ENCODE results near the gene CDK2AP2.

Gene CDK2AP2

GRCh38 chr11:67503119-67504004 is 4.6 kb downstream of the CDK2AP2 start:
- DNase-seq: no peak

DNA sequence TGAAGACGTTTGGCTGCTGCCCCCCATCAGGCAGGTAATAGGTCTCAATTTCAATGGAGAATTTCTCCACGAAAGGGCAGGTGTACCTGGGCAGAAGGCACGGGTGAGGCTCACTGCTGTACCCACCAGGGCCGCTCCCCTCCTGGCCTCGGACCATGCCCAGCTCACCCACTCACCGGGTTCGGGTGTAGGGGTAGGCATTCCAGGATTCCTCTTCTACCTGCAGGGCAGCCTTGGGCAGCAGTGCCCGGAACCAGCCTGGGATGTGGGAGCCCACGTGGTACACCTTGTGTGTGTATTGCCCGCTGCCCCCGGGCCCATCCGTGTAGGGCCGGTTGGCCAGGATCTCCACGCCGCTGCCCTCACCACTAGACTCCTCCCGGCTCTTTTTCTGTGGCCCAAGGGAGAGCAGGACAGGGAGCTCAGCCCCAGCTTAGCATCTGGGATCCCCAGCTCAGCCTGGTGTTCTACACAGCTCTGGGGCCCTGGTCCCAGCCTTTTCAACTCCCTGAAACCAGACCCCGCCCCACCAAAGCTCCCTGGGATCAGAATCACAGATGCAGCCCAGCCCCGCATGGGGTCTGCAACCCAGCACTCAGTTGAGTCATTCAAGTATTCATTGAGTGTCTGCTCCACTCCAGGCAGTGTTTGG is 5.5 kb downstream of the CDK2AP2 start:
- DNase-seq: no peak

DNA sequence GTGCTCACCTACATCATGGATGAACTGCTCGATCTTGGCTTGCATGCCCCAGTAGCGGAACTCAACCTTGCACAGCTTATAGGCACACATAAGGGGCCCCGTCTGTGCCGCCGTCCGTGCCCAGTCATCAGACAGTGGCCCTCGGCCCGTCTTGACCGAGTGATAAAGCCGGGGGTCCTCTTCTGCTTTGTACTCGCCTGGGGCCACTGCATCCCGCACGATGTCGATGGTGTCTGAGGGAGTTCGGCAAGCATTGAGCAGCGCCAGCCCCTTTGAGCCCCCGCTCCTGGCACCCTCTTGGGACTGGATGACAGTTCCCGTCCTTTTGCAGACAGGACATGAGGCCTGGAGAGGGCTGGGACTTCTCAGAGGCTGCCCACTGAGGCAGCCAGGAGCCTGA is 6.1 kb downstream of the CDK2AP2 start:
- no peak for DNase-seq

GRCh38 chr11:67500831-67501715 is 6.9 kb downstream of the CDK2AP2 start:
- DNase-seq: no peak

DNA sequence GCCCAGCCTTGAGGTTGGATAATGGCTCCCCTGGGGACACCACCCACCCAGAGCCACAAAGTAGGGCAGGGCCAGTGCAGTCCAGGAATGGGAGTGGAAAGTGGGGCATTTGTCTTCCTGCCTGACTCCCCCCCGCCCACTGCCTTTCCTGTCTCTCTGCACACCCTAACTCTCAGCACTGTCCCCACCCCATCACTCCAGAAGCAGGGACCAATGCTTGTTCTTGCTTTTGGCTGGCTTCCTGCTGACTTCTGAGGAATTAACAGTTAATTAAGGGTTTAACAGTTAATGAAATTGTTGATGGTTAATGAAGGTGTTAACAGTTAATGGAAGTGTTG is 7.5 kb downstream of the CDK2AP2 start:
- DNase-seq: peak in 1 of 2 experiments; percentile 39

DNA sequence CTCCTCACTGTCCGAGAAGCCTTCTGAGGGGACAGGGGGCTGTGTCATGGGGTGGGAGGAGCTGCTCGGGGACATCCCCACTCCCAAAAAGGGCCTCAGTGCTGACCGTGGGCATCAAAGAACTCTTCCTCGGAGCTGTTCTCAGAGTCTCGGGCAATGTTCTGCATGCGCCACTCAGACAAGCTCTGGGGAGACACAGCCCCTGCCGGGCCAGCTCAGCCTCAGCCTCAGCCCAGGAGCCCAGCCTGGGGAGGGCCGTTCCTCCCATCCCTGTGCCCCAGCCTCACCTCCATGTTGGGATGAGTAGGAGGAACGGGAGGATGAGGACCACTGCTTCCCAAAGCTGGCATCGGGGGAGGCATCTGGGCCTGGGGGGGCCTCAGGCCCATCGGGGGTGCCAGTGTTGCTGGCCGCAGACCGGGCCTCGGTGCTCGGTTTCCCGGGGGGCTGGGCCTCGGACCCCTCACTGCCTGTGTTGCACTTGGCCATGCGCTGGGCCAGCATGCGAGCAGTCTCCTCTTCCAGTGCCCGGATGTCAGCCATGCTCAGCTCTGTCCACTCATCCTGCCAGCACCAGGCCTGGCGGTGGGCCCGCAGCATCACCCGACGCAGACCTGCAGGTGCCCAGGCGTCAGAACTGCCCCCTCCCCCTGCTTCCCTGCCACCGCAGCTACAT is 8.0 kb downstream of the CDK2AP2 start:
- DNase-seq: no peak

- no peak for DNase-seq
These were observed 9.4 kb downstream of the CDK2AP2 start for GRCh38 chr11:67498544-67498972.

DNA sequence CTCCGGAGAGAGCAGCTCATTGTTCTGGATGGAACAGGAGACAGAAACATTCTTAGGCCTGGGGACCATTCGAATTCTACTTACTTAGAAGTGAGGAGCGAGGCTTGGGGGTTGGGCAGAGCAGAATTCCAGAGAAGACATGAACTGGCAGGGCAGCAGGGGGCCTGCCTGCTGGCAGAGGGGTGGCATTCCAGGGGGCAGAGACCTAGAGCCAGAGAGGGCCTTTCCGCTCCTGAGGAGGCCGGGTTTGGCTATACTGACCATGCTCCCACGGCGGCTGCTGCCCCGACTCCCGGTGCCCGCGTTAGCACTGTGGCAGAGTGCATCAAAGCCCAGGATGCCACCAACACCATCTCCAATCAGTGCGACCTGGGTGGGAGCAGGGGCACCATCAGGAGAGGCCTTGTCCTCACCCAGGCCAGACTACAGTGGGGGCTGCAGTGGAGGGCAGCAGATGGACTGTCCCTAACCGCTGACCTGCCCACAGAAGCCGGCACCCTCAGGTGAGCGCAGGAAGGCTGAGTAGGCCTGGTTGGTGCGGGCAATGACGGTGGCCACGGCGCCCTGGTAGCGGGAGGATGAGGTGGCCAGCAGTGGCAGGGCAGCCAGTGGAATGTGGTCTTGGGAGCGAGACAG is 10.2 kb downstream of the CDK2AP2 start:
- no peak for DNase-seq

DNA sequence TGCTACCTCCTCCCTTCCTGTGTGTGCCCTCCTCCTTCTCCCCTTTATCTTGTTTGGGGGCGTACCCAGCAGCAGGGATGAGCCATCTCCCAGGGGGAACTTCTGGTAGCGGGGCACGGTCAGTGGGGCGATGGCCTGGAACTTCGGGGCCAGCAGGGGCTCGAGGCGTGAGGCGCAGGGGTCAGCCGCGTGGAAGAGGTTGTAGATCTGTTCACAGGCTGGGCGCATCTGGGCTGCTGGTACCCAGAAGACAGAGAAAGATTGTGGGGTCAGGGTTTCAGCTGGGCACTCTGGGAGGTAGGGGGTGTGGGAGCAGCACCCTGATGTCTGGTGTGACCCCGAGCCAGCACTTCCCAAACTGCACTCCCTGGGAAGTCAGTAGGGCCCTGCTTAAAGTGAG is 11.8 kb downstream of the CDK2AP2 start:
- no peak for DNase-seq

DNA sequence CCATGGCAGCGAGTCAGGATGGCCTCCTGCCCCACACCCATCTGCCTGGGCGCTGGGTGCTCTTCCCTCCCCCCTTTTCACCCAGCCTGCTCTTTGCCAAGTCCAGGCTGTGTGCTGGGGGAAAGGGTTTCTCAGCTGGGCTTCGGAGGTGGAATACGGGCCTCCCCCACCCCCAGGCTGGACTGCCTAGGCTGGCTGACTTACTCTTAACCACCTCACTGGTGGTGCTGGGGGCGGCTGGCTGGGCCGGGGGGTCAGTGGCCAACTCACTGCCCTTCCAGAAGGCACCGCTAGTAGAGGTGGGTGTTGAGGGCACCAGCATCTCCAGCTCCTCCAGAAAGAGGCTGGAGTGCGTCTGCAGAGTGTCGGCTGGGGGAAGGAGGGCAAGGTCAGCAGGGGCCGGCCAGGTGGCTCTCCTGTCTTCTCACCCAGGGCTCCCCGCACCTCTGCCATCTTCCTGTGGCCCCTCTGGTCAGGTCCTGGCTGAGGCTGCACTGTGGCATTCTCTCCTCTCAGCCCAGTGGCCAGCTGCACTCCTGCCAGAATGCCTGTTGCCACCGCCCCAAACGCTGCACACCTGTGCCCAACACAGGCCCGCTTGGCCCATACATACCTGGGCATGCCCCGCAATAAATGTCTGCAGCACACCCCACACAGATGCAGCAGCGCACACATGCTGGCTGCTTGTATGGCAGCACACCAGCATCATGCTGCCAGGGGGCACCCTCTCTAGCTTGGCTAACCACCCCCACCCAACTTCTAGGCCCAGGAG is 12.5 kb downstream of the CDK2AP2 start:
- no peak for DNase-seq

- no peak for DNase-seq
These were observed 13.4 kb downstream of the CDK2AP2 start for GRCh38 chr11:67494371-67495233.

GRCh38 chr11:67493548-67494370 is 14.2 kb downstream of the CDK2AP2 start:
- DNase-seq: no peak

DNA sequence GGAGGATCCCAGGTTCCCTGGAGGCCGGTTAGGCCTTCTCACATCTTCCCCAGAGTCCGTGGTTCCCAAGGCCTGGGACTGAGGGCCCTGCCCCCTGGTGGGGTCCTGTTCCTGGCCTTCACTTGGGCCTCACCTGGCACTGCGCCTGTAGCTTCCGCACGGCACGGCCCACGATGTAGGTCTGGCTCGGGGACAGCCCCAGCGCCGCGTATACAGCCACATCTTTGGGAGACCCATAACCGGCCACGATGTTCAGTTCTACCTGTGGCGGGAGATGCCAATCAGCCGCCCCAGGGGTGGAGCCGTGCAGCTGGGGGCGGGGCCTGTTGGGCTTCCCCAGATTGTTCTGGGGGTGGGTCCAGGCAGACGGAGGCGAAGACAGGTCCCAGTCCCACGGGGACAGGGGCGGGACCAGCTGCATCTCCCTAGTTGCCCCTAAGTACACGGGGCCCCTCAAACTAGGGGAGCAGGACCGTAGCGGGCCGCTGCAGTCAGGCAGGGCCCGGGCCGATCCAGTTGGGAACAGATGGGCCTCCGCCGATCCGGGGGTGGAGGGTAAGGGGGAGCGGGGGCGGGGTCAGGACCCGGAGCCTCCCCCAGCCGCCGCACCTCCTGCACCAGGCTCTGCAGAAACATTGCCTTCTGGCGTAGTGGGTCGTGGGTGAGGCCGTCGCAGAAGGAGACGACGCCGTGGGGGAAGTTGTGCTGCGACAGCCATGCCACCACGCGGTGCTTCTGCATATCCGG is 15.0 kb downstream of the CDK2AP2 start:
- no peak for DNase-seq

DNA sequence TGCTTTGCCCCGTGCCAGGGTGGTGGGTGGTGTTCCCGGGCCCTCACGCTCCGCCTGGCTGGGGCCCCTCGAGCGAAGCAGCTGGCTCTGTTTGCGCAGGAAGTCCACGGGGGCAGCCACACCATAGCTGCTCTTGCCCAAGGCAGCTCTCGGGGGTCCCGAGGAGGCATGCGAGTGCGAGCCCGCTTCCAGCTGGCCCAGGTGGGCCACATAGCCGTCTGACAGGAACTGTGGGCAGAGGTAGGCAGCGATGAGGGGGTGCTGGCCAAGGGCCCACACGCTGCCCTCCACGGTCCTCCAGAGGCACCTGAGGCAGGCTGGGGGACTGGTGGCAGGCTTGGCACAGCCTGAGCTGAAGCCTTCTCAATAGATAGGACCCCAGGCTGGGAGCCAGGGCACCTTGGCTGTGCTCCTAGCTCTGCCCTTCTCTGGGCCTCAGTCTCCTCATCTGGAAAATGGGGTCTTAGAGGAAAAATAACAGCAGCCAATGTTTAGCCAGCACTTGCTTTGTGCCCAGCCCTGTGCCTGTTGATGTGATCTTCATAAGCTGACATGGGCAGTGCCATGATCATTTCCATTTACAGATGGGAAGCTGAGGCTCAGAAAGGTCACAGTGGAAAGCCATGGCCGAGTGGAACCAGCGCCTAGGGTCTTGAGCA is 15.8 kb downstream of the CDK2AP2 start:
- DNase-seq: no peak

DNA sequence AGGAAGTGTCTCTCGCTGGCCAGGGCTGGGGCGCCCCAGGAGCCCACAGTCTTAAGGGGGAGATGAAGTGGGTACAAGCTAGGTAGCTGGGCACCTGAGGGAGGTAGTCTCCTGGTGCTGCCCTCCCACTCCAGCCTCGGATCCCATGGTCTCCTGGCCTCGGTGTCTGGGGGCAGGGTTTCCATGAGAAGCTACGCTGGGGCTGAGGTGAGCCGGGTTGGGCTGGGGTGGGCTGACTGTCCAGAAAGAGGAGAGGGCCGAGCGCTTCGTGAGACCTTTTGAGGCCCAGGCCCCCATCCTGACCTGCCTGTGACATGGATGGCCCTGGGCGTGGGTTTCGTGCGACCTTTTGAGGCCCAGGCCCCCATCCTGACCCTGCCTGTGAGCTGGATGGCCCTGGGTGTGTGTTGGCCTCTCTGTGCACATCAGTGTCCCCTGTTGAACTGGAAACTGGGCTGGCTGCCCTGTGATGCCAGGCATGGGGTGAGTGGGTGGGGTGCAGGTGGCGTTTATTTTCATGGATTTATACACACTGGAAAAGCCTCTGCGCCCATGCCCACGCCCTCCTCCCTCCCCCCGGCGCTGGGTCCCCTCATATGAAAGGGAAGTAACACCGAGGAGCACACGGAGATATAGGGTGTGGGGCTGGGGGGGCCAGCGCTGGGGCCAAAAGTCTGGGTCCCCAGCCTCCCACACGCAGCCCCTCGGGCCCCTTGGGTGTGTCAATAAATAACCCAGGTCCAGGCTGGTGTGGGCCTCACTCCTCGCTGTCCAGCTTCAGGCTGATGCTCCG is 16.5 kb downstream of the CDK2AP2 start:
- no peak for DNase-seq

DNA sequence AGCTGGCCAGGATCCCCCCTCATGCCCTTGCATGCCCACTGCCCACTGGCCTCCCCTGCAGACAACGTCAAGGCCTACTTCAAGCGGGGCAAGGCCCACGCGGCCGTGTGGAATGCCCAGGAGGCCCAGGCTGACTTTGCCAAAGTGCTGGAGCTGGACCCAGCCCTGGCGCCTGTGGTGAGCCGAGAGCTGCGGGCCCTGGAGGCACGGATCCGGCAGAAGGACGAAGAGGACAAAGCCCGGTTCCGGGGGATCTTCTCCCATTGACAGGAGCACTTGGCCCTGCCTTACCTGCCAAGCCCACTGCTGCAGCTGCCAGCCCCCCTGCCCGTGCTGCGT is 17.3 kb downstream of the CDK2AP2 start:
- DNase-seq: no peak

- no peak for DNase-seq
These were observed 17.9 kb downstream of the CDK2AP2 start for GRCh38 chr11:67489885-67490726.

Data from NCI-H526 (cell line).